HS-5 (cell line): ENCODE results near the gene SORCS1.

Experiments
- DNase-seq: peaks from one replicate; pipeline ENCODE4 v3.0.0-alpha.2; 2012; ENCODE audit warnings: low read depth

SORCS1 gene

GRCh38 chr10:106992055-106992454 lies 172.5 kb downstream of the SORCS1 start:
- no peak for DNase-seq

- no peak for DNase-seq
Observed at GRCh38 chr10:106991091-106991490, 173.4 kb downstream of the SORCS1 start.

GRCh38 chr10:106987362-106987761 lies 177.1 kb downstream of the SORCS1 start:
- no peak for DNase-seq

- no peak for DNase-seq
Observed at GRCh38 chr10:106982268-106982667, 182.2 kb downstream of the SORCS1 start.

- no peak for DNase-seq
Observed at GRCh38 chr10:106981452-106982075, 182.9 kb downstream of the SORCS1 start.

GRCh38 chr10:106980495-106981451 lies 183.7 kb downstream of the SORCS1 start:
- DNase-seq: no peak

- no peak for DNase-seq
Observed at GRCh38 chr10:106978756-106979155, 185.8 kb downstream of the SORCS1 start.

GRCh38 chr10:106973716-106974115 lies 190.8 kb downstream of the SORCS1 start:
- no peak for DNase-seq

GRCh38 chr10:106973288-106973687 lies 191.2 kb downstream of the SORCS1 start:
- no peak for DNase-seq

- no peak for DNase-seq
Observed at GRCh38 chr10:106972381-106972780, 192.1 kb downstream of the SORCS1 start.

- peak; percentile 4 for DNase-seq
Observed at GRCh38 chr10:106971411-106971831, 193.1 kb downstream of the SORCS1 start.

- no peak for DNase-seq
Observed at GRCh38 chr10:106967452-106967851, 197.1 kb downstream of the SORCS1 start.

GRCh38 chr10:106960812-106961211 lies 203.7 kb downstream of the SORCS1 start:
- no peak for DNase-seq

- DNase-seq: no peak
Observed at GRCh38 chr10:106959521-106959920, 205.0 kb downstream of the SORCS1 start.

GRCh38 chr10:106958589-106959361 lies 205.7 kb downstream of the SORCS1 start:
- no peak for DNase-seq

- no peak for DNase-seq
Observed at GRCh38 chr10:106957823-106958588, 206.5 kb downstream of the SORCS1 start.

GRCh38 chr10:106956216-106956915 lies 208.1 kb downstream of the SORCS1 start:
- DNase-seq: no peak

- no peak for DNase-seq
Observed at GRCh38 chr10:106955133-106955532, 209.4 kb downstream of the SORCS1 start.

- DNase-seq: no peak
Observed at GRCh38 chr10:106952033-106952432, 212.5 kb downstream of the SORCS1 start.

GRCh38 chr10:106949680-106950478 lies 214.6 kb downstream of the SORCS1 start:
- no peak for DNase-seq
